ENCODE results near the gene FAM222B.

Gene FAM222B

GRCh38 chr17:28744104-28744971 is 98.3 kb downstream of the FAM222B start:
- ChIA-PET CTCF (interaction anchor here (14.3 kb wide), 1 partner anchor 18 kb away, joined by 249 read pairs; the partner anchor contains the start of genes NEK8 and TLCD1), POLR2A (ENCODE audit: low non-redundant PET) (interaction anchor here (0.8 to 6.8 kb wide), 2 partner anchors 18 to 25 kb away, joined by 3 to 95 read pairs; partner anchors contain the start of genes NEK8, RPL23A and TLCD1)
- H3K27ac ChIP-seq, result peak overlapping the region; percentile 100
- DNase-seq (ENCODE audit: low spot score), result peak; percentile 76
- TF ChIP-seq, protein P1, sequence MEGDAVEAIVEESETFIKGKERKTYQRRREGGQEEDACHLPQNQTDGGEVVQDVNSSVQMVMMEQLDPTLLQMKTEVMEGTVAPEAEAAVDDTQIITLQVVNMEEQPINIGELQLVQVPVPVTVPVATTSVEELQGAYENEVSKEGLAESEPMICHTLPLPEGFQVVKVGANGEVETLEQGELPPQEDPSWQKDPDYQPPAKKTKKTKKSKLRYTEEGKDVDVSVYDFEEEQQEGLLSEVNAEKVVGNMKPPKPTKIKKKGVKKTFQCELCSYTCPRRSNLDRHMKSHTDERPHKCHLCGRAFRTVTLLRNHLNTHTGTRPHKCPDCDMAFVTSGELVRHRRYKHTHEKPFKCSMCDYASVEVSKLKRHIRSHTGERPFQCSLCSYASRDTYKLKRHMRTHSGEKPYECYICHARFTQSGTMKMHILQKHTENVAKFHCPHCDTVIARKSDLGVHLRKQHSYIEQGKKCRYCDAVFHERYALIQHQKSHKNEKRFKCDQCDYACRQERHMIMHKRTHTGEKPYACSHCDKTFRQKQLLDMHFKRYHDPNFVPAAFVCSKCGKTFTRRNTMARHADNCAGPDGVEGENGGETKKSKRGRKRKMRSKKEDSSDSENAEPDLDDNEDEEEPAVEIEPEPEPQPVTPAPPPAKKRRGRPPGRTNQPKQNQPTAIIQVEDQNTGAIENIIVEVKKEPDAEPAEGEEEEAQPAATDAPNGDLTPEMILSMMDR (conservative IDR thresholded peaks at IDR 0.05; ENCODE audit: low read depth), result no peak

DNA sequence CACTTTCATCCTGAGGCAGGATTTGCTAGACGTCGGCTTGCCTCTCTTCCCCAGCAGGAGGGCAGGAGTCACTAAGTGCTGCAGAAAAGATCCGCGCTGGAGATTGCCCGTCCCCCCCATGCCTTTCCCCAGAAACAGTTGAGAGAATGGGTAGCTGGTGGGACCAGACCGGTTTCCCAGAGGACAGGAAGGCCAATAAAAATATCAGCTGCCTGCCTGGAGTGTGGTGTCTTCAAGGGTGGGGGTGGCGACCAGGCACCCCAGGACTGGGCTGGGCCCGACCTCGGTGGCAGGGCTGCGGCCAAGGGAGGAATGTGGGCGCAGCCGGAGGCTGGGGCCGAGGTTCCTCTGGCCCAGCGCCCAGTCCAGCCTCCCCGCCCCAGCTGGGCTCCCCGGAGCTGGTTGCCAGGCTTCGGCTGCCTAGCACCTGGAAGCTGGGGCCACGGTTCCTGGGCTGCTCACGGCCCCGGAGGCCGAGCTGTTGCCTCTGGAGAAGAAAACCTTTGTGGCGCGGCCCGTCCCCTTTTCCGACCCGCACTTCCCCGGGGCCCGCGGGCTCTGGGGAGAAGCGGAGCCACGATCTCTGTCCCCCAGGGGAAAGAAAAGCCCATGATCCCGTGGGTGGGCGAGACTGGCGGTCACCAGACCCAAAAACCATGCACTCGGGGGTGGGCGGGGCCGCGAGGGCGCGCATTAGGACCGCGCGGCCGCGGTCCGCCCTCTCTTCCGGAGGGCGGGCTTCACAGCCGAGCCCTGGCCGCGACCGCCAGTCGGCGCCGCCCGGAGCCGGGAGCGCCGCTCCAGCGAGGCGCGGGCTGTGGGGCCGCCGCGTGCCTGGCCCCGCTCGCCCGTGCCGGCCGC is 99.1 kb downstream of the FAM222B start, which contains the start of gene TRAF4:
TRAF4 (plus strand) TSS at position 769 of the 861 bp plus-strand sequence. CDS start 102 bp downstream, outside the sequence.
- DNase-seq (ENCODE audit: low spot score), result peak; percentile 93
- TF ChIP-seq, protein P1 (conservative IDR thresholded peaks at IDR 0.05; ENCODE audit: low read depth), result 0 out of 2 replicates have a peak, but pooled peaks have one; percentile 7
- CTCF ChIA-PET, result interaction anchor here (0.6 to 14.3 kb wide), 4 partner anchors 17 to 114 kb away, joined by 3 to 249 read pairs (median 4); partner anchors contain the start of genes NEK8 and TLCD1

DNA sequence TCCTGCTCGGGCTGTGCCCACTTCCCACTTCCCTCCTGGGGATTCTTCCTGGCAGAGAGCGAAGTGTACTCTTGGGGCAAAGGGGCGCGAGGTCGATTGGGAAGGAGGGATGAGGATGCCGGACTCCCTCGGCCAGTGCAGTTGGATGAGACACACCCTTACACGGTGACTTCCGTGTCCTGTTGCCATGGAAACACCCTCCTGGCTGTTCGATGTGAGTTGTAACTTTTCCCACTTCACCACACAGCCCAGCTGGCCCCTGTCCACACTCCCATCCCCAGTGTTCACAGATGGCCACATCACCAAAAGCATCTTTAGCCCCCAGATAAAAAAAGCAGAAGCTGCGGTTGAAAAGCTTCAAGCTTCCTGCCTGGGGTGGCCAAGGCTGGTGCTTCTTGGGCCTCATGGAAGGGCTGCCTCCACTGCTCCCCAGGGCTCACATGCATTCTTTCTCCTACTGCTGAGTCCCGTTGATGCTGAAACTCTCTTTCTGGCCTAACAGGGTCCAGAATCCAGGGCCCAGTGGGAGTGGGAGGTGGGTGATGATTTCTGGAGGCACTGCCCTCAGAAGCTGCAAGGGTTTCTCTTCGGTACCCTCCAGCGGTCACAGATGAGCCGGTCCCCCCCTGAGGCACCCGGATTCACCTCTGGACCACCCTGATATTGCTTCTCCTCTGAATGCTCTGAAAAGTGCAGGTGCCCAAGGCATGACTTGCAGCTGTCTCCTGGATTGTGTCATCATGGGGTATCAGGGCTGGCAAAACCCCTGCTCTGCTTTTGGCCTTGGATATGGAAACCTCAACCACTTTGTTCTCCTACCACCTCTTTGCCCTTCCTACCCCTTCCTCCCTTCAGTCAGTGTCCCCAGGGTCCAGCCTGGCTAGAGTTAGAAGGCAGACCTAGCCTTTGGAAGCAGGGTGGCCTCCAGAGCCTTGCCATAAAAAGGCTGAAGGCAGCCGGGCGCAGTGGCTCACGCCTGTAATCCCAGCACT is 100.9 kb downstream of the FAM222B start:
- no peak for DNase-seq (ENCODE audit: low spot score)
- TF ChIP-seq, protein P1 (conservative IDR thresholded peaks at IDR 0.05; ENCODE audit: low read depth), result no peak
- ChIA-PET CTCF (interaction anchor here (14.3 kb wide), 1 partner anchor 15 kb away, joined by 249 read pairs; the partner anchor contains the start of genes NEK8 and TLCD1), POLR2A (ENCODE audit: low non-redundant PET) (interaction anchor here (6.8 kb wide), 1 partner anchor 15 kb away, joined by 95 read pairs; the partner anchor contains the start of genes NEK8 and TLCD1)
- H3K27ac ChIP-seq, result peak overlapping the region; percentile 100

More for the DNA sequence above, 99.1 kb downstream of the FAM222B start, which contains the start of gene TRAF4:
- POLR2A ChIA-PET (ENCODE audit: low non-redundant PET), result interaction anchor here (1.1 to 6.8 kb wide), 2 partner anchors 17 to 24 kb away, joined by 5 to 95 read pairs; partner anchors contain the start of genes NEK8, RPL23A and TLCD1
- H3K27ac ChIP-seq, result peak within 1 kb of the TSS; percentile 100

GRCh38 chr17:28740406-28741357 is 101.9 kb downstream of the FAM222B start:
- ChIA-PET POLR2A (ENCODE audit: low non-redundant PET) (interaction anchor here (6.8 kb wide), 1 partner anchor 14 kb away, joined by 95 read pairs; the partner anchor contains the start of genes NEK8 and TLCD1), CTCF (interaction anchor here (14.3 kb wide), 1 partner anchor 14 kb away, joined by 249 read pairs; the partner anchor contains the start of genes NEK8 and TLCD1)
- TF ChIP-seq, protein P1 (conservative IDR thresholded peaks at IDR 0.05; ENCODE audit: low read depth), result no peak
- DNase-seq (ENCODE audit: low spot score), result no peak
- H3K27ac ChIP-seq, result peak overlapping the region; percentile 100
